Osteoblast (primary cell): ENCODE data around the gene GMCL1. TPM values are rescaled to one million over a fixed set of nuclear protein-coding genes. Genes with fewer than 3 reads are reported as not detected.
A peak's percentile ranks its signal among the peaks of the same experiment; 100 is the strongest.

Experiments
- DNase-seq: peaks from one replicate; pipeline ENCODE4 v3.0.0; 2011; ENCODE audit warnings: low spot score, mixed read lengths; ENCODE audit not compliant: insufficient read length; ENCODE audit errors: missing footprints
- H2AFZ ChIP-seq: 2 replicates; pipeline ENCODE4 v1.6.0; 2011; ENCODE audit warnings: mild to moderate bottlenecking, low read length
- H3K27ac ChIP-seq: 2 replicates; pipeline ENCODE4 v1.5.1; 2011; ENCODE audit warnings: mild to moderate bottlenecking, low read depth, low read length, moderate library complexity
- H3K27me3 ChIP-seq: 2 replicates; pipeline ENCODE4 v1.6.0; 2012; ENCODE audit warnings: mild to moderate bottlenecking, control low read depth, inconsistent platforms, low read length, moderate library complexity; ENCODE audit not compliant: insufficient read depth
- H3K36me3 ChIP-seq: 2 replicates; pipeline ENCODE4 v1.5.1; 2011; ENCODE audit warnings: mild to moderate bottlenecking, low read length, control low read depth, moderate library complexity; ENCODE audit not compliant: insufficient read depth
- H3K4me1 ChIP-seq: 2 replicates; pipeline ENCODE4 v1.5.1; 2011; ENCODE audit warnings: mild to moderate bottlenecking, low read length, control low read depth, moderate library complexity; ENCODE audit not compliant: insufficient read depth
- H3K4me2 ChIP-seq: 2 replicates; pipeline ENCODE4 v1.6.0; 2011; ENCODE audit warnings: mild to moderate bottlenecking, low read length; ENCODE audit not compliant: insufficient read depth
- H3K4me3 ChIP-seq: fragments of 200-600 bp; sonication (generic); 3 replicates; pipeline ENCODE4 v1.5.1; 2012; ENCODE audit warnings: mild to moderate bottlenecking, low read length, inconsistent platforms; ENCODE audit not compliant: insufficient read depth
- H3K79me2 ChIP-seq: 2 replicates; pipeline ENCODE4 v1.6.0; 2012; ENCODE audit warnings: mild to moderate bottlenecking, low read length, control low read depth, inconsistent platforms; ENCODE audit not compliant: insufficient read depth
- H3K9me3 ChIP-seq: 2 replicates; pipeline ENCODE4 v1.5.1; 2011; ENCODE audit warnings: low read depth, low read length, control low read depth
- H4K20me1 ChIP-seq: 2 replicates; pipeline ENCODE4 v1.6.0; 2012; ENCODE audit warnings: mild to moderate bottlenecking, low read length, control low read depth; ENCODE audit not compliant: insufficient read depth
- CTCF ChIP-seq: IDR thresholded peaks from 2 replicates; pipeline ENCODE4 v1.5.1; 2011; ENCODE audit warnings: mild to moderate bottlenecking, low read depth, low read length, moderate library complexity; ENCODE audit errors: extremely low read depth
- total RNA-seq: library from RNA; depleted of rRNA; stranded (reverse); fragments of >200 nt; gene quantifications from 2 replicates; pipeline ENCODE4 v1.2.3, GENCODE V29; 2012

The GMCL1 gene
- total RNA-seq, 1 donor = 8.7 TPM

DNA sequence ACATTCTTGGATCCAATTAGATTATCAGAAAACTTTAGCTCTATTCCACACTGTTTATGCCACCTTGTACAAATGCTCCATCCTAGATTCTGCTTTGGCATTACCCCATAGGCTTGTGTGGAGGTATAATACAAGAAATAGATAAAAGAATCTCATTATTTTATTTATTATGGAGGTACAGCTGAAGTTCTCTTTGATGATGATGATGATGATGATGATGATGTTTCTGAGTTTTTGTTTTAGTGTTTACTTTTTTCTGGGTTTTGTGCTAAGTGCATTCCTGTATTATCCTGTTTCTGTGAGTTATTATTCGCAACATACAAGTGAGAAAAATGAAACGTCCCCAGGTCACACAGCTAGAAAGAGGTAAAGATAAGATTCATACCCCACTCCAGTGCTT lies 44.1 kb upstream of the GMCL1 start:
- H3K27me3 ChIP-seq = no peaks in the 10 kb centered on the region
- no peaks in the 10 kb centered on the region for H4K20me1 ChIP-seq
- no peak overlapping the region for H3K27ac ChIP-seq
- TF ChIP-seq CTCF = no peak
- no peaks in the 10 kb centered on the region for H3K36me3 ChIP-seq
- peaks cover 15% of the 10 kb centered on the region for H3K4me1 ChIP-seq
- DNase-seq = no peak
- no peak overlapping the region for H3K4me2 ChIP-seq
- H3K4me3 ChIP-seq = no peak overlapping the region
- no peaks in the 10 kb centered on the region for H3K9me3 ChIP-seq
- no peaks in the 10 kb centered on the region for H3K79me2 ChIP-seq
- H2AFZ ChIP-seq = no peak overlapping the region

DNA sequence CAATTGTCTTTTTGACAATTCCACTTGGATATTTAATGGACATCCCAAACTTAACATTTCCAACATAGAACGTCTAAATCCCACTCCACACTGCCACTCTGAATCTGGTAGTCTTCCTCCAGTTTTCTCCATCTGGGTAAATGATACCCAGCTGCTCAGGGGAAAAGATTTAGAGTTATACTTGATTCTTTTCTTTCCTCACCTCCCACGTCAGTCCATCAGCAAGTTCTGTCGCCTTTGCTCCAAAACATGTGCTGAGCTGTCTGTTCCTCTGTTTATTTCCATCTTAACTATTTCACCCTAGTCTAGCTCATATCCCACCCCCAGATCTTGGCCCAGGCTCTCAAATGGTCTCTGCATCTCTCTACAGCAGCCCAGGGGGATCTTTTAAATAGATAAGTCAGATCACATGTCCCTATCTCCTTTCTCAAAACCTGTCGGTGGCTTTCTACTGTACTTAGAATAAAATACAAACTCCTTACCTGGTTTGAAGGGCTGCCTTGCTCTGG lies 43.4 kb upstream of the GMCL1 start:
- H3K36me3 ChIP-seq = no peaks in the 10 kb centered on the region
- H3K27me3 ChIP-seq = no peaks in the 10 kb centered on the region
- no peak overlapping the region for H3K4me2 ChIP-seq
- H3K4me1 ChIP-seq = peaks cover 23% of the 10 kb centered on the region
- no peaks in the 10 kb centered on the region for H4K20me1 ChIP-seq
- no peak overlapping the region for H3K27ac ChIP-seq
- no peaks in the 10 kb centered on the region for H3K79me2 ChIP-seq
- no peak overlapping the region for H2AFZ ChIP-seq
- no peak for TF ChIP-seq CTCF
- H3K4me3 ChIP-seq = no peak overlapping the region
- DNase-seq = no peak
- H3K9me3 ChIP-seq = no peaks in the 10 kb centered on the region

GRCh38 chr2:69789175-69789721 lies 40.2 kb upstream of the GMCL1 start:
- peak overlapping the region; percentile 66 for H3K4me2 ChIP-seq
- H3K9me3 ChIP-seq = no peaks in the 10 kb centered on the region
- no peak for TF ChIP-seq CTCF
- H3K27ac ChIP-seq = peak overlapping the region; percentile 93
- H2AFZ ChIP-seq = no peak overlapping the region
- DNase-seq = peak; percentile 84
- no peaks in the 10 kb centered on the region for H4K20me1 ChIP-seq
- no peak overlapping the region for H3K4me3 ChIP-seq
- H3K36me3 ChIP-seq = no peaks in the 10 kb centered on the region
- no peaks in the 10 kb centered on the region for H3K27me3 ChIP-seq
- H3K4me1 ChIP-seq = peaks cover 27% of the 10 kb centered on the region
- H3K79me2 ChIP-seq = no peaks in the 10 kb centered on the region

- H3K27me3 ChIP-seq = no peaks in the 10 kb centered on the region
- H3K27ac ChIP-seq = peak overlapping the region; percentile 93
- H3K9me3 ChIP-seq = no peaks in the 10 kb centered on the region
- H2AFZ ChIP-seq = peak overlapping the region; percentile 39
- TF ChIP-seq CTCF = no peak
- no peak for DNase-seq
- peaks cover 27% of the 10 kb centered on the region for H3K4me1 ChIP-seq
- H3K4me3 ChIP-seq = no peak overlapping the region
- no peaks in the 10 kb centered on the region for H4K20me1 ChIP-seq
- H3K79me2 ChIP-seq = no peaks in the 10 kb centered on the region
- H3K4me2 ChIP-seq = peak overlapping the region; percentile 66
- H3K36me3 ChIP-seq = no peaks in the 10 kb centered on the region
Measured at GRCh38 chr2:69789772-69790600, 39.5 kb upstream of the GMCL1 start.
